ENCODE results near the gene WWOX. TPM values are rescaled to one million over a fixed set of nuclear protein-coding genes. Genes with fewer than 3 reads are reported as not detected.

WWOX gene
- polyA plus RNA-seq, 1 donor from 2014 or later, result 25.6 TPM

- H3K79me2 ChIP-seq (replicated peaks; ENCODE audit: insufficient read depth, low read length), result no peaks in the 10 kb centered on the region
- H3F3A ChIP-seq (ENCODE audit: insufficient read depth, low read length, poor library complexity, severe bottlenecking), result no peaks in the 10 kb centered on the region
- H3K27me3 ChIP-seq (ENCODE audit: insufficient read depth, low read depth, low read length), result no peaks in the 10 kb centered on the region
- no peak overlapping the region for H3K4me2 ChIP-seq (ENCODE audit: low read length)
- no peaks in the 10 kb centered on the region for H3K36me3 ChIP-seq (ENCODE audit: insufficient read depth, low read length)
- H3K9ac ChIP-seq (ENCODE audit: low read length), result no peak overlapping the region
- TF ChIP-seq MXI1 (conservative IDR thresholded peaks at IDR 0.05; ENCODE audit: poor library complexity, severe bottlenecking), result no peak
- TF ChIP-seq EP300 (conservative IDR thresholded peaks at IDR 0.05; ENCODE audit: poor library complexity, severe bottlenecking), result no peak
- no peak for TF ChIP-seq CTCF (IDR thresholded peaks at IDR 0.05; ENCODE audit: poor library complexity, severe bottlenecking)
- TF ChIP-seq SMC3 (conservative IDR thresholded peaks at IDR 0.05; ENCODE audit: poor library complexity), result no peak
- TF ChIP-seq POLR2AphosphoS5 (IDR thresholded peaks at IDR 0.05), result no peak
- no peak for TF ChIP-seq REST (IDR thresholded peaks at IDR 0.05; ENCODE audit: borderline replicate concordance)
- TF ChIP-seq TAF1 (IDR thresholded peaks at IDR 0.05; ENCODE audit: low read depth), result no peak
- no peak for TF ChIP-seq RAD21 (conservative IDR thresholded peaks at IDR 0.05)
- TF ChIP-seq EZH2 (IDR thresholded peaks at IDR 0.05; ENCODE audit: borderline replicate concordance, insufficient read depth, low read length, poor library complexity, severe bottlenecking), result no peak
- no peaks in the 10 kb centered on the region for H3K9me3 ChIP-seq (ENCODE audit: low read length)
- H3K4me3 ChIP-seq (ENCODE audit: low read length), result no peak overlapping the region
- H2AFZ ChIP-seq (ENCODE audit: low read depth, low read length), result no peak overlapping the region
- H3K9me2 ChIP-seq (ENCODE audit: insufficient read depth, low read length), result no peaks in the 10 kb centered on the region
- no peaks in the 10 kb centered on the region for H4K20me1 ChIP-seq (ENCODE audit: insufficient read depth)
- no peak overlapping the region for H3K27ac ChIP-seq (ENCODE audit: low read length)
Measured at GRCh38 chr16:78770353-78771091, 671.1 kb downstream of the WWOX start.

- Histone ChIP-seq H3F3A (ENCODE audit: insufficient read depth, low read length, poor library complexity, severe bottlenecking) (no peaks in the 10 kb centered on the region), H4K20me1 (ENCODE audit: insufficient read depth) (no peaks in the 10 kb centered on the region), H3K9me2 (ENCODE audit: insufficient read depth, low read length) (no peaks in the 10 kb centered on the region), H2AFZ (ENCODE audit: low read depth, low read length) (no peak overlapping the region), H3K9me3 (ENCODE audit: low read length) (no peaks in the 10 kb centered on the region), H3K4me3 (ENCODE audit: low read length) (no peak overlapping the region), H3K79me2 (replicated peaks; ENCODE audit: insufficient read depth, low read length) (no peaks in the 10 kb centered on the region), H3K36me3 (ENCODE audit: insufficient read depth, low read length) (no peaks in the 10 kb centered on the region), H3K27ac (ENCODE audit: low read length) (no peak overlapping the region), H3K4me2 (ENCODE audit: low read length) (no peak overlapping the region), H3K9ac (ENCODE audit: low read length) (no peak overlapping the region), H3K27me3 (ENCODE audit: insufficient read depth, low read depth, low read length) (no peaks in the 10 kb centered on the region)
- TF ChIP-seq CTCF (IDR thresholded peaks at IDR 0.05; ENCODE audit: poor library complexity, severe bottlenecking) (no peak), REST (IDR thresholded peaks at IDR 0.05; ENCODE audit: borderline replicate concordance) (no peak), EZH2 (IDR thresholded peaks at IDR 0.05; ENCODE audit: borderline replicate concordance, insufficient read depth, low read length, poor library complexity, severe bottlenecking) (no peak)
Measured at GRCh38 chr16:78773291-78773702, 673.8 kb downstream of the WWOX start.

All from neural cell (in vitro differentiated cells).